Gastrocnemius medialis (tissue), 4 donors: ENCODE data around the gene AP5S1. TPM values are rescaled to one million over a fixed set of nuclear protein-coding genes. Genes with fewer than 3 reads are reported as not detected.

Experiments
- ATAC-seq, 2 donors: fragments of 150-250 bp; one replicate each; pipeline ENCODE4 v1.9.1; 2016
- DNase-seq, 2 donors: peaks; one replicate each; pipeline ENCODE4 v3.0.0-alpha.2; 2019
- H3K27ac ChIP-seq, 4 donors: fragments of 200-600 bp; sonication (generic); 1 replicate in 1 of 4; 2 replicates in 3 of 4; pipeline ENCODE4 v1.5.1; 2016 to 2018; ENCODE audit warnings: mild to moderate bottlenecking in 2 of 4, moderate library complexity in 1 of 4
- H3K27me3 ChIP-seq, 3 donors: fragments of 200-600 bp; sonication (generic) in 2 of 3; 1 replicate in 1 of 3; 2 replicates in 2 of 3; pipeline versions ENCODE4 v1.5.1 to v1.6.0; 2016 to 2019; ENCODE audit warnings: mild to moderate bottlenecking in 1 of 3, moderate library complexity in 1 of 3
- H3K36me3 ChIP-seq, 2 donors: fragments of 200-600 bp; sonication (generic) in 1 of 2; one replicate each; pipeline ENCODE4 v1.5.1; 2017 to 2018
- H3K4me1 ChIP-seq, 2 donors: fragments of 200-600 bp; sonication (generic) in 1 of 2; one replicate each; pipeline ENCODE4 v1.5.1; 2016 to 2017; ENCODE audit warnings: mild to moderate bottlenecking in 2 of 2
- H3K4me3 ChIP-seq, 4 donors: fragments of 200-600 bp; sonication (generic) in 3 of 4; 1 replicate in 1 of 4; 2 replicates in 3 of 4; pipeline ENCODE4 v1.5.1; 2016 to 2019; ENCODE audit warnings: mild to moderate bottlenecking in 2 of 4
- H3K9me3 ChIP-seq, 3 donors: fragments of 200-600 bp; sonication (generic) in 2 of 3; 1 replicate in 1 of 3; 2 replicates in 2 of 3; pipeline ENCODE4 v1.5.1; 2016 to 2019
- CTCF ChIP-seq, 5 experiments: fragments of 450-650 bp in 3 of 5; fragments of 200-600 bp in 2 of 5; sonication (generic) in 2 of 5; IDR thresholded peaks in 4 of 5; conservative IDR thresholded peaks in 1 of 5; 1 replicate in 4 of 5; 2 replicates in 1 of 5; pipeline ENCODE4 v1.5.1; 2016 to 2019; ENCODE audit warnings: antibody characterized with exemption in 5 of 5, mild to moderate bottlenecking in 3 of 5, moderate library complexity in 3 of 5
- POLR2A ChIP-seq, 2 donors: fragments of 450-650 bp; IDR thresholded peaks; one replicate each; pipeline ENCODE4 v1.6.1; 2017; ENCODE audit warnings: antibody characterized with exemption in 2 of 2, mild to moderate bottlenecking in 2 of 2, moderate library complexity in 2 of 2
- in situ Hi-C, 4 donors: fragments of 200-750 bp; cut with MboI; loops; one replicate each; pipeline versions ENCODE4 v1.15.0 to v1.8.0; 2017; ENCODE audit warnings: low sequenced_read_pairs in 4 of 4
- intact Hi-C: fragments of 100-400 bp; cut with DNase I; formaldehyde crosslinking; loops from one replicate; pipeline ENCODE4 v1.15.1; 2023; ENCODE audit warnings: low total_unique reads
- total RNA-seq, 4 donors: library from RNA; depleted of rRNA; stranded (reverse); fragments of >200 nt; gene quantifications; one replicate each; pipeline versions ENCODE4 v1.1.0 to v1.2.3, GENCODE V29; 2016

AP5S1 gene
- total RNA-seq, 4 donors from 2014 or later = 11.6 to 20.9 (median 17.3) TPM

GRCh38 chr20:3854462-3854871 lies 34.1 kb downstream of the AP5S1 start:
- intact Hi-C loops = no loop called here
- Histone ChIP-seq H3K4me1 (peaks cover 0 to 3% of the 10 kb centered on the region in 2 donors), H3K4me3 (no peak overlapping the region), H3K27ac (peak overlapping the region in 1 of 4 donors; percentile 13), H3K9me3 (no peaks in the 10 kb centered on the region), H3K36me3 (peaks cover 0 to 34% of the 10 kb centered on the region in 2 donors), H3K27me3 (no peaks in the 10 kb centered on the region)
- TF ChIP-seq CTCF (IDR thresholded peaks at IDR 0.05 in 4 of 5, conservative IDR thresholded peaks at IDR 0.05 in 1 of 5) (no peak), POLR2A (IDR thresholded peaks at IDR 0.05) (no peak)
- DNase-seq (no peak), ATAC-seq (no peak)
- in situ Hi-C loops = no loop called here

- peaks cover 3 to 59% of the 10 kb centered on the region in 2 donors for H3K36me3 ChIP-seq
- ATAC-seq = no peak
Observed at GRCh38 chr20:3857405-3857804, 37.1 kb downstream of the AP5S1 start.

GRCh38 chr20:3858689-3859088 lies 38.3 kb downstream of the AP5S1 start:
- intact Hi-C loops = no loop called here
- ATAC-seq = no peak

More at GRCh38 chr20:3857405-3857804, 37.1 kb downstream of the AP5S1 start:
- H3K9me3 ChIP-seq = no peaks in the 10 kb centered on the region
- DNase-seq = no peak
- H3K27ac ChIP-seq = no peak overlapping the region
- H3K4me1 ChIP-seq = peaks cover 0 to 3% of the 10 kb centered on the region in 2 donors
- no peak overlapping the region for H3K4me3 ChIP-seq
- TF ChIP-seq CTCF (IDR thresholded peaks at IDR 0.05 in 4 of 5, conservative IDR thresholded peaks at IDR 0.05 in 1 of 5) (no peak), POLR2A (IDR thresholded peaks at IDR 0.05) (no peak)
- intact Hi-C loops = no loop called here
- H3K27me3 ChIP-seq = no peaks in the 10 kb centered on the region
- in situ Hi-C loops = no loop called here

GRCh38 chr20:3861191-3861590 lies 40.8 kb downstream of the AP5S1 start:
- ATAC-seq (no peak), DNase-seq (no peak)
- intact Hi-C loops (no loop called here), in situ Hi-C loops (no loop called here)
- H3K9me3 ChIP-seq = no peaks in the 10 kb centered on the region
- H3K27ac ChIP-seq = no peak overlapping the region
- no peaks in the 10 kb centered on the region for H3K27me3 ChIP-seq
- H3K4me3 ChIP-seq = no peak overlapping the region
- H3K4me1 ChIP-seq = no peaks in the 10 kb centered on the region
- TF ChIP-seq CTCF (IDR thresholded peaks at IDR 0.05 in 4 of 5, conservative IDR thresholded peaks at IDR 0.05 in 1 of 5) (no peak), POLR2A (IDR thresholded peaks at IDR 0.05) (no peak)
- peaks cover 3 to 87% of the 10 kb centered on the region in 2 donors for H3K36me3 ChIP-seq

More at GRCh38 chr20:3858689-3859088, 38.3 kb downstream of the AP5S1 start:
- DNase-seq = no peak
- no peaks in the 10 kb centered on the region for H3K9me3 ChIP-seq
- H3K27ac ChIP-seq = no peak overlapping the region
- no peaks in the 10 kb centered on the region for H3K27me3 ChIP-seq
- H3K36me3 ChIP-seq = peaks cover 3 to 72% of the 10 kb centered on the region in 2 donors
- peaks cover 0 to 3% of the 10 kb centered on the region in 2 donors for H3K4me1 ChIP-seq
- in situ Hi-C loops = no loop called here
- no peak for TF ChIP-seq CTCF (IDR thresholded peaks at IDR 0.05 in 4 of 5, conservative IDR thresholded peaks at IDR 0.05 in 1 of 5)
- no peak overlapping the region for H3K4me3 ChIP-seq

- no peak for TF ChIP-seq CTCF (IDR thresholded peaks at IDR 0.05 in 4 of 5, conservative IDR thresholded peaks at IDR 0.05 in 1 of 5)
- no peak for TF ChIP-seq POLR2A (IDR thresholded peaks at IDR 0.05)
- DNase-seq = no peak
- intact Hi-C loops (no loop called here), in situ Hi-C loops (no loop called here)
- H3K27me3 ChIP-seq = no peaks in the 10 kb centered on the region
- no peak overlapping the region for H3K4me3 ChIP-seq
- no peak for ATAC-seq
- no peak overlapping the region for H3K27ac ChIP-seq
- no peaks in the 10 kb centered on the region for H3K9me3 ChIP-seq
- no peaks in the 10 kb centered on the region for H3K4me1 ChIP-seq
- H3K36me3 ChIP-seq = peaks cover 3 to 94% of the 10 kb centered on the region in 2 donors
Observed at GRCh38 chr20:3862333-3862732, 42.0 kb downstream of the AP5S1 start.
